GM15510 (cell line): ENCODE data around the gene PRKAR1B.

Source experiments
- POLR2A ChIP-seq: IDR thresholded peaks from 3 replicates; pipeline ENCODE4 v1.6.1; 2011; ENCODE audit warnings: borderline replicate concordance; ENCODE audit not compliant: insufficient read length; ENCODE audit errors: extremely low read depth

The PRKAR1B gene

GRCh38 chr7:738723-739454, 11.8 kb upstream of the PRKAR1B start:
- no peak for TF ChIP-seq POLR2A

GRCh38 chr7:738241-738640, 11.2 kb upstream of the PRKAR1B start:
- no peak for TF ChIP-seq POLR2A

- TF ChIP-seq POLR2A: no peak
Measured at GRCh38 chr7:734808-735207, 7.7 kb upstream of the PRKAR1B start.

GRCh38 chr7:734214-734613, 7.1 kb upstream of the PRKAR1B start:
- no peak for TF ChIP-seq POLR2A

- no peak for TF ChIP-seq POLR2A
Measured at GRCh38 chr7:732556-732955, 5.5 kb upstream of the PRKAR1B start.

DNA sequence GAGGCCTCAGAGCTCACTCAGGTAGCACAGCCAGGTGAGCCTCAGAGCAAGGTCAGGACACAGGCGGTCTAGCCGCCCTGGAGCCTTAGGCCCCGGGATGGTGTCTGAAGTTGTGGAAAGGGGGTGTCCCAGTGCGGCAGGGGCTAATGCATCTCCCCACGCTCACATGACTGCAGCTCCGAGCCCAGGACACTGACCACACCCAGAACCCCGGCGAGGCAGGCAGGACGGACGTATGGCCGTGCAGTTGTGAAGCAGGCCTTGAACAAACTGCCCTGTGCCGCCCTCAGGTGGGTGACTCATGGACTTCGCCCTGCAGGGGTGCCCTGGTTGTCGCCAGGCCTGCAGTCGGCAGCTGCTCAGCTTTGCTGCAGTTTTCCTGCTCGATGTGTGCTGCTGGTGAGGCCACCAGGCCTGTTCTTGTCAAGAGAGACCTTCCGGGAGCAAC, 5.0 kb upstream of the PRKAR1B start:
- no peak for TF ChIP-seq POLR2A

- no peak for TF ChIP-seq POLR2A
Measured at GRCh38 chr7:731440-732085, 4.5 kb upstream of the PRKAR1B start.

DNA sequence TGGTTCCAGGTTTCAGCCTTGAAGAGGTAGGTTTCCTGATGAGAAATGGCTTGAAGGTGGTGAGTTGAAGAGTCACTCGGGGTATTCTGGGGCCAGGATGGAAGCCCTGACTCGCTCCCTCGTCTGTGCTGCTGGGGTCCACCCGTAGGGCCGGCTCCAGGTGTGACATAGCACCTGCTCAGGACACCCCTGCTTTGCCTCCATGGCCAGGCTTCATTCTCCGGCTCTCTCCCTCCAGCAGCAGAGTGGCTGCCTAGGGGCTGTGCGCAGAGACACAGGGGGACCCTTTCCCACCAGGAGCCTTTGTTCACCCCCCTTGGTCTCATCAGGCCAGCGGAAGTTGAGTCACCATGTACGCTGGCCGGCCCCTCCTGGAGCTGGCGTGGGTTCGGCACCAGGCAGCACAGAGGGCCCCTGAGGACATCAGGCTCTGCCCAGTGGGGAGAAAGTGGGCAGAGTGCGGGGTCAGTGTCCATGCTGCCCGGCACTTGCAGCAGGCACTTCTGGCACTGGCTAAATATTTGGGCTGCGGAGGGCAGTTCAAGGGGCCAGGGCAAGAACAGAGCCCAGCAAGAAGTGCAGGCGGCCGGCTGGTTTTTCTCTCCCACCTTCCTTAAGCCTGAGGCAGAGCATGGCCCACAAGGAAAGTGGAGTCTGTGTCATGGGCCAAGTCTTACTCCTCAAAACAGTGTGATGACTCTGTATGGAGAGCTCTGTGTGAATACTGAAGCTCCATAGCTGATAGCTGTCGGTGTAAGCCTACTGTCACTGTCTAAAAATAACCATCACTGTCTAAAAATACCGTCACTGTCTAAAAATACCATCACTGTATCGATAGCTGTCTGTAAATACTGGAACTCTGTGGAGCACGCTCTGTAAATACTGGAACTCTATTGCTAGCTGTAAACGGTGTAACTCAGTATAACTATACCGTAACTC, 3.7 kb upstream of the PRKAR1B start:
- no peak for TF ChIP-seq POLR2A

DNA sequence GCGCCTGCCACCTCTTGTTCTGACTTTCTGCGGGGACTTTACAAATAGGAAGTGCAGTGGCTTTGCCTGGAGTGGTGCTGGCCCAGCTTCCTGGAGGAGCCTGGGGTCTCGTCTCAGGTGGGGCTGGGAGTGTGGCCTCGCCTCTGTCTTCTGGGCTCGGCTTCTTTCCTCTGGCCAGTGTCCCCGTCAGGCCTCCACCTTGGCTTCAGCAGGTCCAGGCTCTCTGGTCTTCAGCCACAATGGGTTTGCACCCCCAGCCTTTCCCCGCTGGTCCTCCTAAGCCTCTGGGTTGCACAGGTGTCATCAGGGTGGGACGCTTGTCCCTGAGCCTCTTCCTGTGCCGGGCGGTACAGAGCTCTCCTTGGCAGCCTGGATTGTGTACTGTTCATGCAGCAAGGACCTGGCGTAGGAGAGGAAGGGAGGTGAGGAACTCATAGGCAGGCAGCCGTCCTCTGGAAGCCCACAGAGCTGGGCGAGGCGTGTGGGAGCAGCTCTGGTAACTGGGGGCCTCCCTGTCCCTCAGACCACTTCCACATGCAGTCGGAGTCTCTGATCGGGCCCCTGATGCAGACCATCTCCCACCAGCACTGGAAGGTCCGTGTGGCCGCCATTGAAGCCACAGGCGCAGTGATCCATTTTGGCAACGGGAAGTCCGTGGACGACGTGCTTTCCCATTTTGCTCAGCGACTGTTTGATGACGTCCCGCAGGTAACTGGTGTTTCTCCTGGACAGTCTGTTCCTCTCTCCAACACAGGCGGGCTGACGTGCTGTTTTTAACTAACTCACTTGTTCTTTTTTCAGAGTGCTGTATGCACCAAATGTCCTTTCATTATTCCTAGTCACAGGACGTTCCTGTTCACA, 2.3 kb upstream of the PRKAR1B start:
- TF ChIP-seq POLR2A: no peak

- TF ChIP-seq POLR2A: no peak
Measured at GRCh38 chr7:728602-729001, 1.5 kb upstream of the PRKAR1B start.

GRCh38 chr7:727806-728460, 852 bp upstream of the PRKAR1B start:
- TF ChIP-seq POLR2A: no peak

DNA sequence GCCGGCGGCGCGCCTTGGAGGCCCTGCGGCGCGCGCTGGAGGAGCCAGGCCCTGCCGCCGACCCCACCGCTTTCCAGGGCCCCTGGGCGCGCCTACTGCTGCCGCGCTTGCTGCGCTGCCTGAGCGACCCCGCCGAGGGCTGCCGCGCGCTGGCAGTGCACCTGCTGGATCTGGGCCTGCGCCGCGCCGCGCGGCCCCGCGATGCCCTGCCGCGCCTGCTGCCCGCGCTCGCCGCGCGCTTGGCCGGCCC, 302 bp downstream of the PRKAR1B start:
- TF ChIP-seq POLR2A: no peak

DNA sequence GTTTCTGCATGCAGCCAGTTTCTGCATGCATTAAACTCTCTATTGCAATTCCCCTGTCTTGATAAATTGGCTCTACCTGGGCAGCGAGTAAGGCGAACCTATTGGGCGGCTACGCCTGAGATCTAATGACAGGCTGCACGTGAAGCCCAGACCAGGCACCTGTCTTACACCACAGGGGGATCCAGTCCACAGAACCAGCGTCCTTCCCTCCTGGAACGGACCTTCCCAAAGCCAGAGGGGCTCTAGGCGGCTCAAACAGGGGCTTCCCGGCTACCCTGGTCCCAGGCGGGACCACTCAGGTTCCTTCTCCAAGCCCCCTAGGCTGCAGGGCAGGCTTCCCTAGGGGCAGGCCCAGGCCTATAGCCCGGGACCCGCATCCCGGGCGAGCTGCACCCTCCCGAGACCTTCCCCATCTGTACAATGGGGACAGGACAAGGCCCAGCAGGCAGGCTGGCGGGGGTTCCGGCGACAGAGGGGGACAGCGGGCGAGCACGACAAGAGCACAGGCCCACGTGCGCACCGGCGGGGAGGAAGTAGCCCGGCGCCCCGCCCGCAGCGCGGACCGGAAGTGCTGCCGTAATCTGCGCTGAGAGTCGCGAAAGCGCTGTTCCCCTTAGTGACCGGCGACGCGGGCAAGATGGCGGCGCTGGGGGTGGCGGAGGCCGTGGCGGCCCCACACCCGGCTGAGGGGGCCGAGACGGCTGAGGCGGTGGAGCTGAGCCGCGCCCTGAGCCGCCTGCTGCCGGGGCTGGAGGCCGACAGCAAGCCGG, 812 bp downstream of the PRKAR1B start, which contains the start of gene DNAAF5:
Gene DNAAF5, plus strand, starts transcription at position 616 of the 770 bp plus-strand sequence. Its CDS starts 22 bp downstream, at position 638.
- peak; percentile 78 for TF ChIP-seq POLR2A
